WTC11 (cell line): ENCODE results near the gene ABHD12. TPM values are rescaled to one million over a fixed set of nuclear protein-coding genes. Genes with fewer than 3 reads are reported as not detected.

Source experiments
- ATAC-seq: fragments of 200-7000 bp; cut with Tn5 transposase; 2 replicates; pipeline ENCODE4 v1.10.0; 2021; ENCODE audit warnings: mild to moderate bottlenecking, moderate library complexity
- CTCF ChIA-PET: fragments of 300-600 bp; sonication (Branson Sonifier 250); formaldehyde crosslinking; loops from one replicate; lab custom pipeline; 2021; ENCODE audit warnings: antibody characterized with exemption; lab: Charles Lee
- POLR2A ChIA-PET: fragments of 350-600 bp; sonication (Branson Sonifier 250); formaldehyde crosslinking; loops from one replicate; lab custom pipeline; 2021; ENCODE audit warnings: antibody characterized with exemption; lab: Charles Lee
- DNase-seq: peaks from one replicate; pipeline ENCODE4 v3.0.0; 2021; ENCODE audit warnings: low spot score
- H3K27ac Mint-ChIP-seq: 2 replicates; pipeline ENCODE4 v1.8.0; 2021; ENCODE audit warnings: mixed read lengths
- H3K27me3 Mint-ChIP-seq: 2 replicates; pipeline ENCODE4 v1.8.0; 2021; ENCODE audit warnings: low read depth, mild to moderate bottlenecking, moderate library complexity, mixed read lengths
- H3K36me3 Mint-ChIP-seq: 2 replicates; pipeline ENCODE4 v1.8.0; 2021; ENCODE audit warnings: mixed read lengths
- H3K4me1 Mint-ChIP-seq: 2 replicates; pipeline ENCODE4 v1.8.0; 2022; ENCODE audit warnings: mixed read lengths
- H3K4me3 Mint-ChIP-seq: 2 replicates; pipeline ENCODE4 v1.8.0; 2021; ENCODE audit warnings: mild to moderate bottlenecking, moderate library complexity, mixed read lengths
- H3K9me3 Mint-ChIP-seq: 2 replicates; pipeline ENCODE4 v1.8.0; 2021; ENCODE audit warnings: mixed read lengths
- CREB1 ChIP-seq: sonication (generic); formaldehyde crosslinking; IDR thresholded peaks from 2 replicates; pipeline ENCODE4 v1.8.0; 2023; ENCODE audit warnings: mild to moderate bottlenecking, missing genetic modification reagents
- CREM ChIP-seq: sonication (generic); formaldehyde crosslinking; IDR thresholded peaks from 2 replicates; pipeline ENCODE4 v1.8.1; 2022; ENCODE audit warnings: mild to moderate bottlenecking, missing genetic modification reagents, moderate library complexity
- EMX1 ChIP-seq: fragments of 250-450 bp; sonication (Bioruptor Pico); IDR thresholded peaks from 2 replicates; pipeline ENCODE4 v1.8.0; 2021; ENCODE audit warnings: mild to moderate bottlenecking
- ESRRA ChIP-seq: sonication (generic); formaldehyde crosslinking; IDR thresholded peaks from 2 replicates; pipeline ENCODE4 v1.8.1; 2022; ENCODE audit warnings: mild to moderate bottlenecking, missing genetic modification reagents, borderline replicate concordance
- ETV6 ChIP-seq: sonication (generic); formaldehyde crosslinking; IDR thresholded peaks from 2 replicates; pipeline ENCODE4 v1.8.1; 2022; ENCODE audit warnings: mild to moderate bottlenecking, missing genetic modification reagents
- FOXJ3 ChIP-seq: sonication (generic); formaldehyde crosslinking; IDR thresholded peaks from 2 replicates; pipeline ENCODE4 v1.9.0; 2021; ENCODE audit warnings: missing genetic modification reagents, mild to moderate bottlenecking, borderline replicate concordance
- GABPB1 ChIP-seq: sonication (generic); formaldehyde crosslinking; IDR thresholded peaks from 2 replicates; pipeline ENCODE4 v1.8.1; 2023; ENCODE audit warnings: mild to moderate bottlenecking, missing genetic modification reagents
- HMGA2 ChIP-seq: fragments of 250-450 bp; sonication (Bioruptor Pico); IDR thresholded peaks from 2 replicates; pipeline ENCODE4 v1.4.0; 2021; ENCODE audit warnings: mild to moderate bottlenecking, moderate library complexity
- IRF2 ChIP-seq: sonication (generic); formaldehyde crosslinking; IDR thresholded peaks from 2 replicates; pipeline ENCODE4 v1.8.0; 2022; ENCODE audit warnings: low read depth, missing genetic modification reagents, borderline replicate concordance
- KAT7 ChIP-seq: sonication (generic); formaldehyde crosslinking; IDR thresholded peaks from 2 replicates; pipeline ENCODE4 v1.8.1; 2023; ENCODE audit warnings: missing genetic modification reagents, mild to moderate bottlenecking, borderline replicate concordance
- MXD4 ChIP-seq: fragments of 250-450 bp; sonication (Bioruptor Pico); IDR thresholded peaks from 2 replicates; pipeline ENCODE4 v1.8.0; 2021; ENCODE audit warnings: mild to moderate bottlenecking, moderate library complexity, borderline replicate concordance
- NFATC4 ChIP-seq: fragments of 250-450 bp; sonication (Bioruptor Pico); IDR thresholded peaks from 2 replicates; pipeline ENCODE4 v1.9.0; 2021; ENCODE audit warnings: mild to moderate bottlenecking
- NR1H2 ChIP-seq: sonication (generic); formaldehyde crosslinking; IDR thresholded peaks from 2 replicates; pipeline ENCODE4 v1.9.0; 2021; ENCODE audit warnings: mild to moderate bottlenecking, moderate library complexity, missing genetic modification reagents
- NR2C2 ChIP-seq: sonication (generic); formaldehyde crosslinking; IDR thresholded peaks from 2 replicates; pipeline ENCODE4 v1.8.0; 2022; ENCODE audit warnings: mild to moderate bottlenecking, missing genetic modification reagents
- NR3C1 ChIP-seq: sonication (generic); formaldehyde crosslinking; conservative IDR thresholded peaks from 2 replicates; pipeline ENCODE4 v1.8.1; 2023; ENCODE audit warnings: low read depth, mild to moderate bottlenecking, missing genetic modification reagents
- PRRX2 ChIP-seq: fragments of 250-450 bp; sonication (Bioruptor Pico); IDR thresholded peaks from 2 replicates; pipeline ENCODE4 v1.8.0; 2021; ENCODE audit warnings: mild to moderate bottlenecking
- RELA ChIP-seq: sonication (generic); formaldehyde crosslinking; IDR thresholded peaks from 2 replicates; pipeline ENCODE4 v1.8.1; 2022; ENCODE audit warnings: missing genetic modification reagents, mild to moderate bottlenecking, borderline replicate concordance
- TEAD1 ChIP-seq: sonication (generic); formaldehyde crosslinking; IDR thresholded peaks from 2 replicates; pipeline ENCODE4 v1.8.0; 2022; ENCODE audit warnings: mild to moderate bottlenecking, missing genetic modification reagents
- TEAD4 ChIP-seq: sonication (generic); formaldehyde crosslinking; IDR thresholded peaks from 2 replicates; pipeline ENCODE4 v1.8.0; 2022; ENCODE audit warnings: mild to moderate bottlenecking, missing genetic modification reagents
- ZBTB21 ChIP-seq: sonication (generic); formaldehyde crosslinking; IDR thresholded peaks from 2 replicates; pipeline ENCODE4 v1.8.1; 2023; ENCODE audit warnings: mild to moderate bottlenecking, missing genetic modification reagents, borderline replicate concordance
- ZNF121 ChIP-seq: sonication (generic); formaldehyde crosslinking; IDR thresholded peaks from 2 replicates; pipeline ENCODE4 v1.8.0; 2023; ENCODE audit warnings: missing genetic modification reagents
- ZNF138 ChIP-seq: sonication (generic); formaldehyde crosslinking; conservative IDR thresholded peaks from 2 replicates; pipeline ENCODE4 v1.8.1; 2022; ENCODE audit warnings: mild to moderate bottlenecking, moderate library complexity, missing genetic modification reagents
- ZNF263 ChIP-seq: sonication (generic); formaldehyde crosslinking; IDR thresholded peaks from 2 replicates; pipeline ENCODE4 v1.8.1; 2022; ENCODE audit warnings: low read depth, mild to moderate bottlenecking, moderate library complexity, missing genetic modification reagents
- ZNF317 ChIP-seq: sonication (generic); formaldehyde crosslinking; IDR thresholded peaks from 2 replicates; pipeline ENCODE4 v1.8.1; 2023; ENCODE audit warnings: low read depth, mild to moderate bottlenecking, moderate library complexity, missing genetic modification reagents, borderline replicate concordance
- total RNA-seq: library from RNA; stranded (reverse); gene quantifications from 3 replicates; pipeline ENCODE4 v1.2.3, GENCODE V29; 2021
- TF ChIP-seq, protein P1 (sequence below): sonication (generic); formaldehyde crosslinking; IDR thresholded peaks from 2 replicates; pipeline ENCODE4 v1.8.1; 2023; ENCODE audit warnings: mild to moderate bottlenecking, missing genetic modification reagents
- TF ChIP-seq, protein P2 (sequence below): sonication (generic); formaldehyde crosslinking; IDR thresholded peaks from 2 replicates; pipeline ENCODE4 v1.8.1; 2022; ENCODE audit warnings: missing genetic modification reagents, borderline replicate concordance
- TF ChIP-seq, protein P3 (sequence below): sonication (generic); formaldehyde crosslinking; IDR thresholded peaks from 2 replicates; pipeline ENCODE4 v1.8.0; 2022; ENCODE audit warnings: mild to moderate bottlenecking, missing genetic modification reagents
- TF ChIP-seq, protein P4 (sequence below): fragments of 250-450 bp; sonication (Bioruptor Pico); IDR thresholded peaks from 2 replicates; pipeline ENCODE4 v2.1.2; 2022; ENCODE audit warnings: mild to moderate bottlenecking, moderate library complexity
- TF ChIP-seq, protein P5 (sequence below): sonication (generic); formaldehyde crosslinking; IDR thresholded peaks from 2 replicates; pipeline ENCODE4 v1.8.1; 2022; ENCODE audit warnings: mild to moderate bottlenecking, moderate library complexity, missing genetic modification reagents
- TF ChIP-seq, protein P6 (sequence below): sonication (generic); formaldehyde crosslinking; IDR thresholded peaks from 2 replicates; pipeline ENCODE4 v1.8.0; 2022; ENCODE audit warnings: mild to moderate bottlenecking, missing genetic modification reagents
- TF ChIP-seq, protein P7 (sequence below): fragments of 250-450 bp; sonication (Bioruptor Pico); IDR thresholded peaks from 2 replicates; pipeline ENCODE4 v1.9.0; 2021; ENCODE audit warnings: mild to moderate bottlenecking

ABHD12 gene
- total RNA-seq, 1 experiment from 2014 or later: 63.1 TPM

DNA sequence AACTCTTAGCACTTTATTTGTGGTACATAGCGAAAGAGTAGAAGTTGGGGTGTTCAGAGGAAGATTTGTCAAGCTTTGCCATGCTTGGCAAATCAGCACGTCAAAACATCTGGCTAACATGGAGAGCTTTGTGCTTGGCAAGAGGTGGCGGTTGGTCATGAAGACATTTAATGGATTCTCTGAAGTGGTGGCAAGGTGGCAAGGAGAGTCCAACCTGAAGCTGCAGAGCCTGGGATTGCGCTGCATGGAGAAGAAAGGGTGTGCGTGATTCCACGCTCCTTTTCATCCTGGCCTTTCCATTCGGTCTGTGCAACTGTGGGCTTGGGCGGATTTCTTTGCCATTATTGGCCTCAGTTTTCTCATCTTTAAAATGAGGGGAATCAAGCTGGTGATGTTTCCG lies 139.6 kb downstream of the ABHD12 start:
- Mint-ChIP-seq H3K27me3 (peaks cover 9% of the 10 kb centered on the region), H3K4me3 (no peak overlapping the region), H3K9me3 (no peaks in the 10 kb centered on the region)
- TF ChIP-seq NR3C1 (no peak), ZNF263 (CRISPR knock-in tag) (no peak), ZBTB21 (CRISPR knock-in tag) (no peak), ESRRA (CRISPR knock-in tag) (no peak), EMX1 (no peak), FOXJ3 (CRISPR knock-in tag) (no peak), ETV6 (no peak), KAT7 (CRISPR knock-in tag) (no peak), HMGA2 (CRISPR knock-in tag) (no peak), MXD4 (CRISPR knock-in tag) (no peak), GABPB1 (CRISPR knock-in tag) (no peak), CREM (CRISPR knock-in tag) (no peak), NR1H2 (CRISPR knock-in tag) (no peak)
- TF ChIP-seq, protein P1, sequence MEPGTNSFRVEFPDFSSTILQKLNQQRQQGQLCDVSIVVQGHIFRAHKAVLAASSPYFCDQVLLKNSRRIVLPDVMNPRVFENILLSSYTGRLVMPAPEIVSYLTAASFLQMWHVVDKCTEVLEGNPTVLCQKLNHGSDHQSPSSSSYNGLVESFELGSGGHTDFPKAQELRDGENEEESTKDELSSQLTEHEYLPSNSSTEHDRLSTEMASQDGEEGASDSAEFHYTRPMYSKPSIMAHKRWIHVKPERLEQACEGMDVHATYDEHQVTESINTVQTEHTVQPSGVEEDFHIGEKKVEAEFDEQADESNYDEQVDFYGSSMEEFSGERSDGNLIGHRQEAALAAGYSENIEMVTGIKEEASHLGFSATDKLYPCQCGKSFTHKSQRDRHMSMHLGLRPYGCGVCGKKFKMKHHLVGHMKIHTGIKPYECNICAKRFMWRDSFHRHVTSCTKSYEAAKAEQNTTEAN: no peak
- TF ChIP-seq, protein P2, sequence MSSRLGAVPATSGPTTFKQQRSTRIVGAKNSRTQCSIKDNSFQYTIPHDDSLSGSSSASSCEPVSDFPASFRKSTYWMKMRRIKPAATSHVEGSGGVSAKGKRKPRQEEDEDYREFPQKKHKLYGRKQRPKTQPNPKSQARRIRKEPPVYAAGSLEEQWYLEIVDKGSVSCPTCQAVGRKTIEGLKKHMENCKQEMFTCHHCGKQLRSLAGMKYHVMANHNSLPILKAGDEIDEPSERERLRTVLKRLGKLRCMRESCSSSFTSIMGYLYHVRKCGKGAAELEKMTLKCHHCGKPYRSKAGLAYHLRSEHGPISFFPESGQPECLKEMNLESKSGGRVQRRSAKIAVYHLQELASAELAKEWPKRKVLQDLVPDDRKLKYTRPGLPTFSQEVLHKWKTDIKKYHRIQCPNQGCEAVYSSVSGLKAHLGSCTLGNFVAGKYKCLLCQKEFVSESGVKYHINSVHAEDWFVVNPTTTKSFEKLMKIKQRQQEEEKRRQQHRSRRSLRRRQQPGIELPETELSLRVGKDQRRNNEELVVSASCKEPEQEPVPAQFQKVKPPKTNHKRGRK (CRISPR knock-in tag): no peak
- TF ChIP-seq, protein P3, sequence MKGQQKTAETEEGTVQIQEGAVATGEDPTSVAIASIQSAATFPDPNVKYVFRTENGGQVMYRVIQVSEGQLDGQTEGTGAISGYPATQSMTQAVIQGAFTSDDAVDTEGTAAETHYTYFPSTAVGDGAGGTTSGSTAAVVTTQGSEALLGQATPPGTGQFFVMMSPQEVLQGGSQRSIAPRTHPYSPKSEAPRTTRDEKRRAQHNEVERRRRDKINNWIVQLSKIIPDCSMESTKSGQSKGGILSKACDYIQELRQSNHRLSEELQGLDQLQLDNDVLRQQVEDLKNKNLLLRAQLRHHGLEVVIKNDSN: no peak
- TF ChIP-seq, all 79 proteins: peak for 0
- H3K4me1 Mint-ChIP-seq: peaks cover 33% of the 10 kb centered on the region
- H3K36me3 Mint-ChIP-seq: peaks cover 7% of the 10 kb centered on the region; the same call in 1 of the 2 replicates
- no peak overlapping the region; the same call in 1 of the 2 replicates for H3K27ac Mint-ChIP-seq
- ChIA-PET CTCF (interaction anchor here (1.8 kb wide), 1 partner anchor 45 kb away, joined by 5 read pairs; no protein-coding TSS in a partner anchor), POLR2A (no interaction called here)
- ATAC-seq (no peak), DNase-seq (no peak)

DNA sequence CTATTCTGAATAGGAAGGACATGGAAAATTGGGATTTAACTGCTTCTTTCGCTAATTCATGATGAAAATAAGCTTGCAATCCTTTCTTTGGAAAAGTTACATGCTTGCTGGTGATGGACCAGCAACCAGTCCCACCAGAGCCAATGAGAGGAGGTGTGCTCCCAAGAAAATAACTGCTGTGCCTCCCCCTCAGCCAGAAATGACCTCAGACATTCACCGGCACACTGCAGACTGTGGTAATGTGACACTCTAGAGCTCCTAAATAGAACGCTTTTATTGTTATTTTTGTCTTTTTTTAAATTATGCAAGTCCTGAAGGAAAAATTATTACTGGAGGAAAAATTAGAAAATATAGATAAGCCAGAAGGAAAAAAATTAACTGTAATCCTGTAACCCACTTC lies 140.1 kb downstream of the ABHD12 start:
- peak overlapping the region; percentile 32; the same call in 1 of the 2 replicates for H3K4me3 Mint-ChIP-seq
- POLR2A ChIA-PET: no interaction called here
- peaks cover 7% of the 10 kb centered on the region; the same call in 1 of the 2 replicates for H3K36me3 Mint-ChIP-seq
- CTCF ChIA-PET: interaction anchor here (1.8 kb wide), 1 partner anchor 46 kb away, joined by 5 read pairs; no protein-coding TSS in a partner anchor
- no peak overlapping the region for H3K27ac Mint-ChIP-seq
- H3K27me3 Mint-ChIP-seq: peaks cover 9% of the 10 kb centered on the region
- ATAC-seq (no peak), DNase-seq (no peak)
- peaks cover 35% of the 10 kb centered on the region for H3K4me1 Mint-ChIP-seq
- H3K9me3 Mint-ChIP-seq: no peaks in the 10 kb centered on the region
- TF ChIP-seq RELA (CRISPR knock-in tag): no peak
- TF ChIP-seq, protein P4, sequence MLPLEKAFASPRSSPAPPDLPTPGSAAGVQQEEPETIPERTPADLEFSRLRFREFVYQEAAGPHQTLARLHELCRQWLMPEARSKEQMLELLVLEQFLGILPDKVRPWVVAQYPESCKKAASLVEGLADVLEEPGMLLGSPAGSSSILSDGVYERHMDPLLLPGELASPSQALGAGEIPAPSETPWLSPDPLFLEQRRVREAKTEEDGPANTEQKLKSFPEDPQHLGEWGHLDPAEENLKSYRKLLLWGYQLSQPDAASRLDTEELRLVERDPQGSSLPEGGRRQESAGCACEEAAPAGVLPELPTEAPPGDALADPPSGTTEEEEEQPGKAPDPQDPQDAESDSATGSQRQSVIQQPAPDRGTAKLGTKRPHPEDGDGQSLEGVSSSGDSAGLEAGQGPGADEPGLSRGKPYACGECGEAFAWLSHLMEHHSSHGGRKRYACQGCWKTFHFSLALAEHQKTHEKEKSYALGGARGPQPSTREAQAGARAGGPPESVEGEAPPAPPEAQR (CRISPR knock-in tag): no peak
- no peak for TF ChIP-seq FOXJ3 (CRISPR knock-in tag)
- TF ChIP-seq, protein P5, sequence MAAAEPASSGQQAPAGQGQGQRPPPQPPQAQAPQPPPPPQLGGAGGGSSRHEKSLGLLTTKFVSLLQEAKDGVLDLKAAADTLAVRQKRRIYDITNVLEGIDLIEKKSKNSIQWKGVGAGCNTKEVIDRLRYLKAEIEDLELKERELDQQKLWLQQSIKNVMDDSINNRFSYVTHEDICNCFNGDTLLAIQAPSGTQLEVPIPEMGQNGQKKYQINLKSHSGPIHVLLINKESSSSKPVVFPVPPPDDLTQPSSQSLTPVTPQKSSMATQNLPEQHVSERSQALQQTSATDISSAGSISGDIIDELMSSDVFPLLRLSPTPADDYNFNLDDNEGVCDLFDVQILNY (CRISPR knock-in tag): no peak
- TF ChIP-seq, protein P6, sequence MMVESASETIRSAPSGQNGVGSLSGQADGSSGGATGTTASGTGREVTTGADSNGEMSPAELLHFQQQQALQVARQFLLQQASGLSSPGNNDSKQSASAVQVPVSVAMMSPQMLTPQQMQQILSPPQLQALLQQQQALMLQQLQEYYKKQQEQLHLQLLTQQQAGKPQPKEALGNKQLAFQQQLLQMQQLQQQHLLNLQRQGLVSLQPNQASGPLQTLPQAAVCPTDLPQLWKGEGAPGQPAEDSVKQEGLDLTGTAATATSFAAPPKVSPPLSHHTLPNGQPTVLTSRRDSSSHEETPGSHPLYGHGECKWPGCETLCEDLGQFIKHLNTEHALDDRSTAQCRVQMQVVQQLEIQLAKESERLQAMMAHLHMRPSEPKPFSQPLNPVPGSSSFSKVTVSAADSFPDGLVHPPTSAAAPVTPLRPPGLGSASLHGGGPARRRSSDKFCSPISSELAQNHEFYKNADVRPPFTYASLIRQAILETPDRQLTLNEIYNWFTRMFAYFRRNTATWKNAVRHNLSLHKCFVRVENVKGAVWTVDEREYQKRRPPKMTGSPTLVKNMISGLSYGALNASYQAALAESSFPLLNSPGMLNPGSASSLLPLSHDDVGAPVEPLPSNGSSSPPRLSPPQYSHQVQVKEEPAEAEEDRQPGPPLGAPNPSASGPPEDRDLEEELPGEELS: no peak
- no peak for TF ChIP-seq ZNF317
- no peak for TF ChIP-seq TEAD4
- no peak for TF ChIP-seq IRF2
- no peak for TF ChIP-seq ZNF138 (CRISPR knock-in tag)
- no peak for TF ChIP-seq NFATC4 (CRISPR knock-in tag)
- no peak for TF ChIP-seq NR2C2 (CRISPR knock-in tag)
- TF ChIP-seq, protein P7, sequence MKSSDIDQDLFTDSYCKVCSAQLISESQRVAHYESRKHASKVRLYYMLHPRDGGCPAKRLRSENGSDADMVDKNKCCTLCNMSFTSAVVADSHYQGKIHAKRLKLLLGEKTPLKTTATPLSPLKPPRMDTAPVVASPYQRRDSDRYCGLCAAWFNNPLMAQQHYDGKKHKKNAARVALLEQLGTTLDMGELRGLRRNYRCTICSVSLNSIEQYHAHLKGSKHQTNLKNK (CRISPR knock-in tag): no peak
- no peak for TF ChIP-seq PRRX2 (CRISPR knock-in tag)
- no peak for TF ChIP-seq ZNF121 (CRISPR knock-in tag)
- no peak for TF ChIP-seq CREB1 (CRISPR knock-in tag)
- no peak for TF ChIP-seq TEAD1 (CRISPR knock-in tag)
